Ecto neural progenitor cell (in vitro differentiated cells): ENCODE data around the gene NHS.
"Not testable (repeated sequence)": the region's sequence is repeated elsewhere in the genome, so short reads cannot be mapped to it uniquely, and the experiment has no call there.

ENCODE experiments used
- DNase-seq: peaks from one replicate; pipeline ENCODE4 v3.0.0-alpha.2; 2018; ENCODE audit warnings: low spot score

NHS gene

GRCh38 chrX:17405225-17405969 is 30.4 kb downstream of the NHS start:
- DNase-seq, result no peak

GRCh38 chrX:17409566-17410290 is 34.7 kb downstream of the NHS start:
- DNase-seq, result no peak

- no peak for DNase-seq
Measured at GRCh38 chrX:17410651-17411050, 35.7 kb downstream of the NHS start.

- DNase-seq, result no peak
Measured at GRCh38 chrX:17411205-17411604, 36.2 kb downstream of the NHS start.

GRCh38 chrX:17412692-17413091 is 37.7 kb downstream of the NHS start:
- DNase-seq, result no peak

- DNase-seq, result no peak
Measured at GRCh38 chrX:17413228-17413627, 38.2 kb downstream of the NHS start.

GRCh38 chrX:17414027-17414658 is 39.1 kb downstream of the NHS start:
- DNase-seq, result no peak

- DNase-seq, result peak; percentile 56
Measured at GRCh38 chrX:17414839-17415238, 39.8 kb downstream of the NHS start.

GRCh38 chrX:17415242-17415810 is 40.3 kb downstream of the NHS start:
- DNase-seq, result no peak

GRCh38 chrX:17417372-17417771 is 42.4 kb downstream of the NHS start:
- no peak for DNase-seq

GRCh38 chrX:17425136-17425535 is 50.1 kb downstream of the NHS start:
- DNase-seq, result no peak

GRCh38 chrX:17425551-17425950 is 50.6 kb downstream of the NHS start:
- no peak for DNase-seq

GRCh38 chrX:17431171-17431570 is 56.2 kb downstream of the NHS start:
- DNase-seq, result no peak

GRCh38 chrX:17432158-17432557 is 57.2 kb downstream of the NHS start:
- no peak for DNase-seq

GRCh38 chrX:17433965-17434364 is 59.0 kb downstream of the NHS start:
- no peak for DNase-seq

- DNase-seq, result peak; percentile 63
Measured at GRCh38 chrX:17435476-17435875, 60.5 kb downstream of the NHS start.

GRCh38 chrX:17438221-17438620 is 63.2 kb downstream of the NHS start:
- no peak for DNase-seq

- DNase-seq, result no peak
Measured at GRCh38 chrX:17440258-17440657, 65.3 kb downstream of the NHS start.

- DNase-seq, result no peak
Measured at GRCh38 chrX:17440836-17441235, 65.8 kb downstream of the NHS start.

GRCh38 chrX:17441965-17442364 is 67.0 kb downstream of the NHS start:
- no peak for DNase-seq

- DNase-seq, result no peak
Measured at GRCh38 chrX:17442898-17443297, 67.9 kb downstream of the NHS start.

- no peak for DNase-seq
Measured at GRCh38 chrX:17443556-17443955, 68.6 kb downstream of the NHS start.

- not testable (repeated sequence) for DNase-seq
Measured at GRCh38 chrX:17446269-17446668, 71.3 kb downstream of the NHS start.
